Fibroblast of lung (primary cell): ENCODE data around the gene ALG13.

Experiments used
- CTCF ChIP-seq, 2 donors: IDR thresholded peaks in 1 of 2; conservative IDR thresholded peaks in 1 of 2; 1 replicate in 1 of 2; 2 replicates in 1 of 2; pipeline ENCODE4 v1.5.1; 2011 to 2012; ENCODE audit warnings: low read length in 2 of 2, control low read depth in 1 of 2, inconsistent platforms in 1 of 2, low read depth in 1 of 2, mild to moderate bottlenecking in 1 of 2
- EZH2 ChIP-seq: IDR thresholded peaks from 2 replicates; pipeline ENCODE4 v1.5.1; 2012; ENCODE audit warnings: low read length, control low read depth, mild to moderate bottlenecking; ENCODE audit errors: missing control alignments

GRCh38 chrX:111662292-111662691, 18.7 kb upstream of the ALG13 start:
- no peak for TF ChIP-seq CTCF (conservative IDR thresholded peaks at IDR 0.05 in 1 of 2, IDR thresholded peaks at IDR 0.05 in 1 of 2; ENCODE audit: low read depth in 1 of 2, low read length in 2 of 2)
- TF ChIP-seq EZH2 = no peak
